Caco-2 (cell line): ENCODE data around the gene STK36. TPM values are rescaled to one million over a fixed set of nuclear protein-coding genes. Genes with fewer than 3 reads are reported as not detected.

Source experiments
- BruUV-seq: library from RNA; stranded (reverse); fragments of 400-500 nt; replicated peaks from 2 replicates; lab custom pipeline; 2021; lab: Mats Ljungman, UMichigan
- CTCF ChIA-PET: fragments of 300-600 bp; sonication (Branson Sonifier 250); formaldehyde crosslinking; loops from one replicate; lab custom pipeline; 2022; ENCODE audit warnings: antibody characterized with exemption; lab: Charles Lee
- POLR2A ChIA-PET: fragments of 300-600 bp; sonication (Branson Sonifier 250); formaldehyde crosslinking; loops from one replicate; lab custom pipeline; 2022; ENCODE audit warnings: antibody characterized with exemption; lab: Charles Lee
- DNase-seq, 2 experiments: peaks; one replicate each; pipeline versions ENCODE4 v3.0.0 to v3.0.0-alpha.2; 2020 to 2022
- H3K27me3 ChIP-seq: replicated peaks from 2 replicates; pipeline ENCODE4 v1.6.0; 2011; ENCODE audit warnings: low read length; ENCODE audit not compliant: control insufficient read depth, insufficient read depth
- H3K36me3 ChIP-seq: 2 replicates; pipeline ENCODE4 v1.5.1; 2011; ENCODE audit warnings: low read length; ENCODE audit not compliant: control insufficient read depth, insufficient read depth
- H3K4me1 ChIP-seq: fragments of 250-450 bp; sonication (Bioruptor Pico); 2 replicates; pipeline ENCODE4 v1.5.1; 2020; ENCODE audit warnings: mild to moderate bottlenecking
- H3K4me3 ChIP-seq: 2 replicates; pipeline ENCODE4 v1.5.1; 2011; ENCODE audit warnings: low read depth, mild to moderate bottlenecking, control low read depth, low read length
- H3K9me3 ChIP-seq: fragments of 250-450 bp; sonication (Bioruptor Pico); 2 replicates; pipeline ENCODE4 v1.5.1; 2020; ENCODE audit warnings: mild to moderate bottlenecking, moderate library complexity
- H3K27ac Mint-ChIP-seq: one replicate; pipeline ENCODE4 v1.8.0; 2022; ENCODE audit warnings: mixed read lengths; ENCODE audit not compliant: unreplicated experiment
- H3K27me3 Mint-ChIP-seq: one replicate; pipeline ENCODE4 v1.8.0; 2022; ENCODE audit warnings: mixed read lengths; ENCODE audit not compliant: insufficient read depth, unreplicated experiment
- H3K36me3 Mint-ChIP-seq: one replicate; pipeline ENCODE4 v1.8.0; 2022; ENCODE audit warnings: mild to moderate bottlenecking, mixed read lengths; ENCODE audit not compliant: insufficient read depth, unreplicated experiment
- H3K4me1 Mint-ChIP-seq: one replicate; pipeline ENCODE4 v1.8.0; 2022; ENCODE audit warnings: low read depth, mixed read lengths; ENCODE audit not compliant: unreplicated experiment
- H3K4me3 Mint-ChIP-seq: one replicate; pipeline ENCODE4 v1.8.0; 2022; ENCODE audit warnings: mild to moderate bottlenecking, moderate library complexity, mixed read lengths; ENCODE audit not compliant: unreplicated experiment
- H3K9me3 Mint-ChIP-seq: one replicate; pipeline ENCODE4 v1.8.0; 2022; ENCODE audit warnings: mixed read lengths; ENCODE audit not compliant: unreplicated experiment
- CTCF ChIP-seq, 2 experiments: fragments of 200-600 bp in 1 of 2; IDR thresholded peaks; 1 replicate in 1 of 2; 2 replicates in 1 of 2; pipeline versions ENCODE4 v1.5.1 to v1.8.0; 2011 to 2022; ENCODE audit warnings: antibody characterized with exemption in 1 of 2, control low read depth in 1 of 2, inconsistent platforms in 1 of 2, low read depth in 1 of 2, low read length in 1 of 2, mild to moderate bottlenecking in 1 of 2, moderate library complexity in 1 of 2; ENCODE audit not compliant: insufficient read depth in 1 of 2, severe bottlenecking in 1 of 2, unreplicated experiment in 1 of 2
- intact Hi-C: fragments of 100-400 bp; cut with micrococcal nuclease; formaldehyde crosslinking; loops from one replicate; pipeline ENCODE4 v1.10.0; 2022; ENCODE audit not compliant: unreplicated experiment
- total RNA-seq: library from RNA; stranded (reverse); gene quantifications from 2 replicates; pipeline ENCODE4 v1.2.3, GENCODE V29; 2022

The STK36 gene
- total RNA-seq, 1 experiment from 2014 or later = 44.1 TPM

- POLR2A ChIA-PET = no interaction called here
- Mint-ChIP-seq H3K9me3 (no peaks in the 10 kb centered on the region), H3K4me3 (no peak overlapping the region), H3K27ac (no peak overlapping the region), H3K36me3 (peaks cover 36% of the 10 kb centered on the region), H3K4me1 (peaks cover 7% of the 10 kb centered on the region), H3K27me3 (no peaks in the 10 kb centered on the region)
- DNase-seq = no peak
- TF ChIP-seq CTCF (IDR thresholded peaks at IDR 0.05; ENCODE audit: insufficient read depth in 1 of 2, low read depth in 1 of 2, low read length in 1 of 2, severe bottlenecking in 1 of 2, unreplicated experiment in 1 of 2) = no peak
- Histone ChIP-seq H3K4me1 (peaks cover 7% of the 10 kb centered on the region; the same call in 1 of the 2 replicates), H3K27me3 (no peaks in the 10 kb centered on the region), H3K4me3 (no peak overlapping the region), H3K36me3 (no peaks in the 10 kb centered on the region; the same call in none of the 2 replicates), H3K9me3 (no peaks in the 10 kb centered on the region)
- intact Hi-C loops = no loop called here
- no TSS peak for BruUV-seq
- CTCF ChIA-PET = no interaction called here
Measured at GRCh38 chr2:218734190-218734975, 62.5 kb downstream of the STK36 start.

GRCh38 chr2:218736531-218736930, 64.6 kb downstream of the STK36 start:
- Histone ChIP-seq H3K9me3 (no peaks in the 10 kb centered on the region), H3K36me3 (no peaks in the 10 kb centered on the region; the same call in none of the 2 replicates), H3K27me3 (no peaks in the 10 kb centered on the region), H3K4me1 (peaks cover 5% of the 10 kb centered on the region; the same call in 1 of the 2 replicates), H3K4me3 (no peak overlapping the region)
- Mint-ChIP-seq H3K27me3 (no peaks in the 10 kb centered on the region), H3K36me3 (peaks cover 33% of the 10 kb centered on the region), H3K27ac (no peak overlapping the region), H3K4me1 (peaks cover 4% of the 10 kb centered on the region), H3K4me3 (no peak overlapping the region), H3K9me3 (no peaks in the 10 kb centered on the region)
- intact Hi-C loops = no loop called here
- no peak for DNase-seq
- TF ChIP-seq CTCF (IDR thresholded peaks at IDR 0.05; ENCODE audit: insufficient read depth in 1 of 2, low read depth in 1 of 2, low read length in 1 of 2, severe bottlenecking in 1 of 2, unreplicated experiment in 1 of 2) = no peak
- ChIA-PET POLR2A (no interaction called here), CTCF (no interaction called here)
- BruUV-seq = no TSS peak

GRCh38 chr2:218743068-218743467, 71.2 kb downstream of the STK36 start:
- H3K36me3 ChIP-seq = no peaks in the 10 kb centered on the region; the same call in none of the 2 replicates
- no peak for TF ChIP-seq CTCF (IDR thresholded peaks at IDR 0.05; ENCODE audit: insufficient read depth in 1 of 2, low read depth in 1 of 2, low read length in 1 of 2, severe bottlenecking in 1 of 2, unreplicated experiment in 1 of 2)
- H3K27me3 Mint-ChIP-seq = no peaks in the 10 kb centered on the region
- intact Hi-C loops = no loop called here
- no peak overlapping the region for H3K27ac Mint-ChIP-seq
- H3K4me1 Mint-ChIP-seq = no peaks in the 10 kb centered on the region
- H3K9me3 Mint-ChIP-seq = no peaks in the 10 kb centered on the region
- POLR2A ChIA-PET = no interaction called here
- H3K9me3 ChIP-seq = no peaks in the 10 kb centered on the region
- H3K36me3 Mint-ChIP-seq = peaks cover 39% of the 10 kb centered on the region
- CTCF ChIA-PET = no interaction called here
- no peak for DNase-seq
- H3K27me3 ChIP-seq = no peaks in the 10 kb centered on the region
- BruUV-seq = no TSS peak
- no peaks in the 10 kb centered on the region for H3K4me1 ChIP-seq
- H3K4me3 ChIP-seq = no peak overlapping the region
- H3K4me3 Mint-ChIP-seq = no peak overlapping the region
